Ovary (tissue), 9 donors: ENCODE measurements around the gene ADAM12. TPM values are rescaled to one million over a fixed set of nuclear protein-coding genes. Genes with fewer than 3 reads are reported as not detected.

Experiments used
- DNase-seq, 5 donors: peaks; one replicate each; pipeline ENCODE4 v3.0.0-alpha.2; 2019 to 2020
- H3K27ac ChIP-seq, 2 donors: fragments of 200-600 bp; one replicate each; pipeline versions ENCODE4 v1.5.1 to v1.8.0; 2019 to 2022
- H3K27me3 ChIP-seq: fragments of 200-600 bp; one replicate; pipeline ENCODE4 v1.8.0; 2022
- H3K36me3 ChIP-seq: fragments of 200-600 bp; sonication (generic); one replicate; pipeline ENCODE4 v1.5.1; 2019
- H3K4me1 ChIP-seq: one replicate; pipeline ENCODE4 v1.8.1; 2013; ENCODE audit warnings: mild to moderate bottlenecking, moderate library complexity; ENCODE audit not compliant: insufficient read depth
- H3K4me3 ChIP-seq: fragments of 200-600 bp; sonication (generic); one replicate; pipeline ENCODE4 v1.5.1; 2017
- H3K9me3 ChIP-seq, 2 donors: fragments of 200-600 bp in 1 of 2; sonication (generic) in 1 of 2; one replicate each; pipeline versions ENCODE4 v1.5.1 to v1.8.1; 2013 to 2019; ENCODE audit warnings: mild to moderate bottlenecking in 1 of 2, moderate library complexity in 1 of 2
- CTCF ChIP-seq, 3 donors: fragments of 450-650 bp in 2 of 3; fragments of 200-600 bp in 1 of 3; IDR thresholded peaks; one replicate each; pipeline versions ENCODE4 v1.5.1 to v1.8.0; 2016 to 2022; ENCODE audit warnings: antibody characterized with exemption in 3 of 3, mild to moderate bottlenecking in 1 of 3
- EP300 ChIP-seq: sonication (generic); formaldehyde crosslinking; IDR thresholded peaks from one replicate; pipeline ENCODE4 v1.6.1; 2017; ENCODE audit warnings: antibody characterized with exemption
- POLR2A ChIP-seq: fragments of 450-650 bp; IDR thresholded peaks from one replicate; pipeline ENCODE4 v1.6.1; 2017; ENCODE audit warnings: antibody characterized with exemption, mild to moderate bottlenecking, moderate library complexity
- WGBS, 3 donors: extraction: QIAGEN DNeasy Blood & Tissue Kit in 1 of 3; methylation state at CpG; one replicate each; pipeline versions ENCODE4 v1.1.5 to v1.1.7; 2013 to 2017; 5-methylcytosine and 5-hydroxymethylcytosine counted together
- intact Hi-C, 4 donors: fragments of 100-400 bp; cut with DNase I; formaldehyde crosslinking; loops; one replicate each; pipeline versions ENCODE4 v1.11.0 to v1.15.1; 2022 to 2023
- polyA plus RNA-seq, 2 donors: library from polyadenylated mRNA; stranded (reverse); fragments of 200-250 nt in 1 of 2; fragments of 350-450 nt in 1 of 2; fragmentation: Illumina TruSeq in 1 of 2; extraction: RNeasy Lipid Tissue Mini Kit (QIAGEN cat#74804) in 1 of 2; gene quantifications; one replicate each; pipeline ENCODE4 v1.2.3, GENCODE V29; 2013 to 2014
- total RNA-seq, 7 donors: library from RNA; depleted of rRNA in 2 of 7; stranded (reverse); fragments of >200 nt in 2 of 7; fragmentation: NEBNext Ultra II Directional in 3 of 7; extraction: Animal tissue kit (Norgen Biotek cat#: 25700) in 3 of 7; gene quantifications; one replicate each; pipeline versions ENCODE4 v1.1.0 to v1.2.4, GENCODE V29; 2016 to 2023
- donor health status: DM: no; HTN: no; CAD: no; lungs with moderate emphysema.
- donor health status: DM: no; HTN: no; CAD: no.
- donor health status: Bipolar disorder and iron deficiency.
- donor health status: DM: yes; HTN: yes; CAD: no.
- donor health status: DM: no; HTN: no; CAD: no.
- donor health status: DM: yes; HTN: yes; CAD: no.

Gene ADAM12
- total and polyA plus RNA-seq, 9 donors: 1.8 to 27.2 (median 10.3) TPM

- WGBS, 3 donors: 77 to 88% (median 86%) methylated on average over 5 of the region's 5 CpGs
- TF ChIP-seq EP300: no peak
- no peak for TF ChIP-seq CTCF (IDR thresholded peaks at IDR 0.05)
- TF ChIP-seq POLR2A: no peak
- no peaks in the 10 kb centered on the region for H3K36me3 ChIP-seq
Measured at GRCh38 chr10:126186766-126187165, 201.5 kb downstream of the ADAM12 start.

GRCh38 chr10:126185676-126186447, 202.4 kb downstream of the ADAM12 start:
- TF ChIP-seq EP300 (no peak), CTCF (IDR thresholded peaks at IDR 0.05) (no peak), POLR2A (no peak)
- no peak overlapping the region for H3K27ac ChIP-seq
- H3K4me1 ChIP-seq: peaks cover 6% of the 10 kb centered on the region
- H3K27me3 ChIP-seq: no peaks in the 10 kb centered on the region
- DNase-seq: no peak
- 84 to 85% (median 84%) methylated on average over 10 of the region's 10 CpGs for WGBS, 3 donors
- no peaks in the 10 kb centered on the region for H3K9me3 ChIP-seq
- intact Hi-C loops: no loop called here
- H3K4me3 ChIP-seq: no peak overlapping the region
- H3K36me3 ChIP-seq: no peaks in the 10 kb centered on the region

More at GRCh38 chr10:126186766-126187165, 201.5 kb downstream of the ADAM12 start:
- Histone ChIP-seq H3K9me3 (no peaks in the 10 kb centered on the region), H3K27me3 (no peaks in the 10 kb centered on the region), H3K27ac (no peak overlapping the region), H3K4me1 (no peaks in the 10 kb centered on the region), H3K4me3 (no peak overlapping the region)
- DNase-seq: no peak
- intact Hi-C loops: no loop called here

GRCh38 chr10:126181626-126182025, 206.7 kb downstream of the ADAM12 start:
- Histone ChIP-seq H3K36me3 (no peaks in the 10 kb centered on the region), H3K27me3 (no peaks in the 10 kb centered on the region), H3K4me3 (no peak overlapping the region), H3K4me1 (peaks cover 13% of the 10 kb centered on the region), H3K9me3 (no peaks in the 10 kb centered on the region), H3K27ac (no peak overlapping the region)
- TF ChIP-seq CTCF (IDR thresholded peaks at IDR 0.05): no peak
- TF ChIP-seq EP300: no peak
- no peak for TF ChIP-seq POLR2A
- DNase-seq: no peak
- whole genome bisulfite sequencing, 3 donors: 63 to 74% (median 73%) methylated on average over 6 of the region's 6 CpGs
- intact Hi-C loops: no loop called here

GRCh38 chr10:126179637-126180036, 208.6 kb downstream of the ADAM12 start:
- 86 to 98% (median 96%) methylated on average over 7 of the region's 7 CpGs for WGBS, 3 donors
- TF ChIP-seq EP300: no peak
- no peak for TF ChIP-seq CTCF (IDR thresholded peaks at IDR 0.05)
- no peak for TF ChIP-seq POLR2A

More at GRCh38 chr10:126179637-126180036, 208.6 kb downstream of the ADAM12 start:
- Histone ChIP-seq H3K36me3 (no peaks in the 10 kb centered on the region), H3K27me3 (no peaks in the 10 kb centered on the region), H3K9me3 (no peaks in the 10 kb centered on the region), H3K4me1 (peaks cover 22% of the 10 kb centered on the region), H3K27ac (no peak overlapping the region), H3K4me3 (no peak overlapping the region)
- DNase-seq: no peak
- intact Hi-C loops: loop anchor here in 1 of 4 donors (10.0 kb wide), 1 partner anchor 75 kb away; no protein-coding TSS in a partner anchor
